Stomach (tissue), 9 donors: ENCODE results near the gene CTRB1. TPM values are rescaled to one million over a fixed set of nuclear protein-coding genes. Genes with fewer than 3 reads are reported as not detected.
"Not testable (repeated sequence)": the region's sequence is repeated elsewhere in the genome, so short reads cannot be mapped to it uniquely, and the experiment has no call there.

Experiments used
- DNase-seq, 2 donors: peaks; one replicate each; pipeline versions ENCODE4 v3.0.0 to v3.0.0-alpha.2; 2013 to 2019
- H3K27ac ChIP-seq, 5 donors: fragments of 200-600 bp in 4 of 5; sonication (generic) in 4 of 5; one replicate each; pipeline ENCODE4 v1.5.1; 2013 to 2019; ENCODE audit warnings: mild to moderate bottlenecking in 1 of 5, moderate library complexity in 1 of 5
- H3K27me3 ChIP-seq, 3 donors: fragments of 200-600 bp; sonication (generic); one replicate each; pipeline ENCODE4 v1.5.1; 2017 to 2019; ENCODE audit warnings: mixed run types in 1 of 3
- H3K36me3 ChIP-seq, 4 donors: fragments of 200-600 bp; sonication (generic); 1 replicate in 3 of 4; 2 replicates in 1 of 4; pipeline ENCODE4 v1.5.1; 2016 to 2019
- H3K4me1 ChIP-seq, 4 donors: fragments of 200-600 bp; sonication (generic); one replicate each; pipeline ENCODE4 v1.5.1; 2016 to 2019
- H3K4me3 ChIP-seq, 4 donors: fragments of 200-600 bp; sonication (generic) in 3 of 4; one replicate each; pipeline ENCODE4 v1.5.1; 2016 to 2019; ENCODE audit warnings: mild to moderate bottlenecking in 1 of 4
- H3K9me3 ChIP-seq, 4 donors: fragments of 200-600 bp; sonication (generic); one replicate each; pipeline ENCODE4 v1.5.1; 2016 to 2019
- EP300 ChIP-seq: sonication (generic); formaldehyde crosslinking; IDR thresholded peaks from one replicate; pipeline ENCODE4 v1.6.1; 2017; ENCODE audit warnings: antibody characterized with exemption
- POLR2A ChIP-seq, 4 donors: fragments of 450-650 bp; IDR thresholded peaks; one replicate each; pipeline ENCODE4 v1.6.1; 2016; ENCODE audit warnings: antibody characterized with exemption in 4 of 4, control low read depth in 2 of 4, mild to moderate bottlenecking in 1 of 4, moderate library complexity in 1 of 4
- POLR2AphosphoS5 ChIP-seq, 3 donors: sonication (generic); formaldehyde crosslinking; IDR thresholded peaks; one replicate each; pipeline ENCODE4 v1.6.1; 2016; ENCODE audit warnings: antibody characterized with exemption in 3 of 3
- WGBS, 5 donors: extraction: QIAGEN DNeasy Blood & Tissue Kit in 3 of 5; methylation state at CpG; one replicate each; pipeline versions ENCODE4 v1.1.5 to v1.1.7; 2013 to 2018; 5-methylcytosine and 5-hydroxymethylcytosine counted together
- intact Hi-C: fragments of 100-400 bp; cut with DNase I; formaldehyde crosslinking; loops from one replicate; pipeline ENCODE4 v1.15.1; 2023; ENCODE audit warnings: low total_unique reads
- polyA plus RNA-seq, 3 donors: library from polyadenylated mRNA; stranded (reverse); fragments of 200-250 nt; gene quantifications; one replicate each; pipeline ENCODE4 v1.2.3, GENCODE V29; 2013
- total RNA-seq, 5 donors: library from RNA; depleted of rRNA; stranded (reverse); fragments of >200 nt; gene quantifications; one replicate each; pipeline versions ENCODE4 v1.1.0 to v1.2.3, GENCODE V29; 2014 to 2016
- TF ChIP-seq, protein P1 (sequence below), 7 experiments: fragments of 450-650 bp in 4 of 7; fragments of 200-600 bp in 3 of 7; sonication (generic) in 3 of 7; IDR thresholded peaks; one replicate each; pipeline ENCODE4 v1.5.1; 2016 to 2019; ENCODE audit warnings: antibody characterized with exemption in 7 of 7, control low read depth in 2 of 7, mild to moderate bottlenecking in 1 of 7
- donor health status: healthy with polysubstance abuse.
- donor health status: Bipolar disorder and iron deficiency.
- donor health status: healthy.

Gene CTRB1
- total and polyA plus RNA-seq, 8 donors, result 2.5 to 35.9 (median 2.9) TPM; not detected in 5

DNA sequence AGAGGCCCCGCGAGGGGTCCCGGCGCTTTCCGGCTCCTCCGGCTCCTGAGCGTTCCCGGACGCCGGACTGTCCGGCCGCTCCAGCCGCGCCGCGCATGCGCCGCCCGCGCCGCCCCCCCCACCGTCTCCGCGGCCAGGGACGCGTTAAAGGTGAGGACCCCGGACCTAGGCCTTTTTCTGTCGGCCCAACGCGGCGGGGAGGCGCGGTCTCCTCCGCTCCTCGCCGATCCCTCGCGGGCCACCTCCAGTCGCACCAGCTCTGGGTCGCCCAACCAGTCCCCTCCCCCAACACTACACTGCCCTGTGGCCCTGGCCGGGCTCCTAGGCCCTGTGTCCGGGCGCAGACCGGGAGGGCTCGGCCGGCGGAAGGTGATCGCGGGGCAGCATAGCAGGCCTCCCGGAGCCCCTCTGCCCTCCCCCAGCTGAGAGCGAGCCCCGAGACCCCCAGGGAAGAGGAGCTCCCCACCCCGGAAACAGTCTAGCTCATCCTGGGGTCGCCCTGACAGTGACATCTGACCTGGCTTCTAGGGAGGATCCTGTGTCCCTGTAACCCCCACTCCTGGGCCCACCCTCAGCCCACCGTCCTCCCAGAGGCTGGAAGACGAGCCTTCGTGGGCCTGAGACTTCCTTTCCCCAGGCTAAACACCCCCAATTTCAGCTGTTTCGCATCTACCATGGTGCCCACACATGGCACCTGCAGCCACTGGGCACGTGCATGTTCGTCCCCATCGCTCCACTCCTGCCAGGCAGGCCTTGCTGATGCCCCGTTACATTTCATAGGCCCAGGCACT lies 47.3 kb downstream of the CTRB1 start:
- H3K27me3 ChIP-seq, result peaks cover 0 to 37% (median 7%) of the 10 kb centered on the region in 3 donors
- peak overlapping the region; percentile 71 to 98 (median 95) for H3K4me3 ChIP-seq
- peaks cover 38 to 64% (median 61%) of the 10 kb centered on the region in 4 donors for H3K4me1 ChIP-seq
- H3K27ac ChIP-seq, result peak overlapping the region; percentile 89 to 96 (median 95)
- no peaks in the 10 kb centered on the region for H3K36me3 ChIP-seq
- intact Hi-C loops, result no loop called here
- TF ChIP-seq POLR2A (IDR thresholded peaks at IDR 0.05) (no peak), POLR2AphosphoS5 (IDR thresholded peaks at IDR 0.05) (peak in 2 of 3 donors; percentile 53), EP300 (no peak)
- TF ChIP-seq, protein P1, sequence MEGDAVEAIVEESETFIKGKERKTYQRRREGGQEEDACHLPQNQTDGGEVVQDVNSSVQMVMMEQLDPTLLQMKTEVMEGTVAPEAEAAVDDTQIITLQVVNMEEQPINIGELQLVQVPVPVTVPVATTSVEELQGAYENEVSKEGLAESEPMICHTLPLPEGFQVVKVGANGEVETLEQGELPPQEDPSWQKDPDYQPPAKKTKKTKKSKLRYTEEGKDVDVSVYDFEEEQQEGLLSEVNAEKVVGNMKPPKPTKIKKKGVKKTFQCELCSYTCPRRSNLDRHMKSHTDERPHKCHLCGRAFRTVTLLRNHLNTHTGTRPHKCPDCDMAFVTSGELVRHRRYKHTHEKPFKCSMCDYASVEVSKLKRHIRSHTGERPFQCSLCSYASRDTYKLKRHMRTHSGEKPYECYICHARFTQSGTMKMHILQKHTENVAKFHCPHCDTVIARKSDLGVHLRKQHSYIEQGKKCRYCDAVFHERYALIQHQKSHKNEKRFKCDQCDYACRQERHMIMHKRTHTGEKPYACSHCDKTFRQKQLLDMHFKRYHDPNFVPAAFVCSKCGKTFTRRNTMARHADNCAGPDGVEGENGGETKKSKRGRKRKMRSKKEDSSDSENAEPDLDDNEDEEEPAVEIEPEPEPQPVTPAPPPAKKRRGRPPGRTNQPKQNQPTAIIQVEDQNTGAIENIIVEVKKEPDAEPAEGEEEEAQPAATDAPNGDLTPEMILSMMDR (IDR thresholded peaks at IDR 0.05), result no peak
- WGBS, 5 donors, result 10 to 40% (median 16%) methylated on average over 18 to 62 of the region's 62 CpGs
- peak; percentile 89 to 92 for DNase-seq
- no peaks in the 10 kb centered on the region for H3K9me3 ChIP-seq

DNA sequence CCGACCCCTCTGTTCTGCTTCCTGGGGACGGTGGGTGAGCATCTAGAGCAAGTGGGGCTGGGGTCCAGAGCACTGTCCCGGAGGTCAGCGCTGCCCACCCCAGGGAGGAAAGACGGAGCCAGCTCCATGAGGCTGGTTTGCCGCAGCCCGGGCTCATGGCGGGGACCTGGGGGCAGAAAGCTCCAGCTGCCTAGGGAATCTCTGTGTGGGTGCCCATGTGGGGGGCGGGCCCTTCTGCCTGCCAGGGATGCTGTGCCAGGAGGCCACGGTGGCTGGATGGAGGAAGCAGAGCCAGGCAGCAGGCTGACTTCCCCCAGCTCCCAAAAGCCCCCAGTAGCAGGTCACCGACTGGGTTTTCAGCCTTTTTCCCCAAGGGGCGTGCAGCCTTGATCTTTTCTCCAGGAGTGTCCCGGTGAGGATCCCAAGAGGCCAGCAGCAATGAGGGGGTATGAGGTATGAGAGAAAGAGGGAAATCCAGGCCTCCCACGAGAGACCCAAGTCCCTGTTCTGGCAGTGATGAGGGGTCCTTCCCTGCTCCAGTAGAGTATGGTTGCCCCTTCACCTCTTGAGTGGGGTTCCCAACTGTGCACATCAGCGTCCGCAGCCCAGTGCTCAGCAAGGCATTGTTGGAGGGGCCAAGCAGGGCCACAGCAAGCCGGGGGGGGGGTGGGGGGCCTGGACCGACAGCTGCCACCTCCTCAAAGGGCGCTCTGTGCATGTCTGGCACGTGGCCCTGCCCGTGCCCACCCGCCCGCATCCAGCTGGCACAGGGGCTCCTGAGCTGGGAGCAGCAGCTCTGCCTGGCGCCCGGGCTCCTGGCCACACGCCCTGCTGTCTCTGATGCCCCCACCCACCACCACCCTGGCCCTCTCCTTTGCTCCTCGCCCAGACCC lies 48.2 kb downstream of the CTRB1 start:
- Histone ChIP-seq H3K4me3 (peak overlapping the region in 1 of 4 donors; percentile 98), H3K36me3 (no peaks in the 10 kb centered on the region), H3K27me3 (peaks cover 0 to 37% (median 7%) of the 10 kb centered on the region in 3 donors), H3K27ac (peak overlapping the region in 3 of 5 donors; percentile 95 to 96 (median 96)), H3K4me1 (peaks cover 34 to 55% (median 52%) of the 10 kb centered on the region in 4 donors), H3K9me3 (no peaks in the 10 kb centered on the region)
- 83 to 86% (median 84%) methylated on average over 14 to 27 of the region's 27 CpGs for WGBS, 5 donors
- TF ChIP-seq, protein P1 (IDR thresholded peaks at IDR 0.05), result no peak
- TF ChIP-seq POLR2AphosphoS5 (IDR thresholded peaks at IDR 0.05), result no peak
- no peak for TF ChIP-seq POLR2A (IDR thresholded peaks at IDR 0.05)
- TF ChIP-seq EP300, result no peak
- intact Hi-C loops, result no loop called here
- peak in 1 of 2 donors; percentile 54 for DNase-seq

DNA sequence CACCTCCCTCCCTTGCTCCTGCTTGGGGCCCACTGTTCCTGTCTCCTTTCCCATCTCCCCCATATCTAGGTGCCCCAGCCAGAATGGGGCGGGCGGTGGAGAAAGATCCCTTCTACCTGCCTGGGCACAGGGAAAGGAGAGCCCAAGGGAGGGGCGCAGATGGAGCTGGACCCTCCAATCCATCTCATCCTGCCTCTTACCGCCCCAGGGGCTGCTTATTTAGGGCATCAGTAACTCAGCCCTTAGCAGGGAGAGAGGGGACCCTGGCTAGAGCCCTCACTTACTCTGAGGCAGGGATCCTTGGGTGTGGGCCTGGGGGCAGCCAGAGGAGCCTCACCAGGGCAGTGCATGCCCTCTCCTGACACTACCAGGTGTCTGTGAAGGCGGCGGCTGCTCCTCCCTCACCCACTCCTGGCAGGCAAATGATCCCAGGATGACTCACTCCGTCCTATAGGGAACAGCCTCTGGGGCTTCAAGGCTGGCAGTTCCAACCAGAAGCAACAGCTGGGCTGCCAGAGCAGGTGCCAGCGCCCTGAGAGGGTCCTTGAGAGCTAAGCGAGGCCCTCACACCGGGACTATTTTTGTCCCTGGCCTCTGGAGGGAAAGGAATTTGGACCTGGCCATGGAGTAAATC lies 49.0 kb downstream of the CTRB1 start:
- peak; percentile 65 to 77 for DNase-seq
- H3K9me3 ChIP-seq, result no peaks in the 10 kb centered on the region
- H3K36me3 ChIP-seq, result no peaks in the 10 kb centered on the region
- TF ChIP-seq POLR2A (IDR thresholded peaks at IDR 0.05) (no peak), EP300 (no peak), POLR2AphosphoS5 (IDR thresholded peaks at IDR 0.05) (peak in 1 of 3 donors; percentile 69)
- TF ChIP-seq, protein P1 (IDR thresholded peaks at IDR 0.05), result no peak
- peaks cover 0 to 37% (median 7%) of the 10 kb centered on the region in 3 donors for H3K27me3 ChIP-seq
- WGBS, 5 donors, result 63 to 71% (median 65%) methylated on average over 8 to 10 of the region's 10 CpGs
- H3K27ac ChIP-seq, result peak overlapping the region in 2 of 5 donors; percentile 35 to 38
- H3K4me1 ChIP-seq, result peaks cover 26 to 47% (median 45%) of the 10 kb centered on the region in 4 donors
- intact Hi-C loops, result no loop called here
- H3K4me3 ChIP-seq, result no peak overlapping the region

DNA sequence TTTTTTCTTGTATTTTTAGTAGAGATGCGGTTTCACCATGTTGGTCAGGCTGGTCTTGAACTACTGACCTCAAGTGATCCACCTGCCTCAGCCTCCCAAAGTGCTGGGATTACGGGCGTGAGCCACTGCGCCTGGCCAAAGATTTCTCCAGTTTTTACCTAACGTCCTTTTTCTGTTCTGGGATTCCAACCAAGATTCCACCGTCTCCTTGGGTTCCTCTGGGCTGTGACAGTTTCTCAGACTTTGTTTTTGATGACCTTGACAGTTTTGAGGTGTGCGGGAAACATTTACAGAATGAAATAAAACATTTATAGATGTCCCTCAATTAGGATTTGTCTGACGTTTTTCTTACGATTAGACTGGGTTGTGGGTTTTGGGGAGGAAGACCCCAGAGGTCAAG lies 50.6 kb downstream of the CTRB1 start:
- H3K9me3 ChIP-seq, H3K4me3 ChIP-seq, DNase-seq, H3K27ac ChIP-seq, H3K36me3 ChIP-seq, intact Hi-C loops: not testable (repeated sequence)
- peaks cover 0 to 32% (median 7%) of the 10 kb centered on the region in 3 donors for H3K27me3 ChIP-seq
- WGBS, 5 donors, result 49 to 91% (median 80%) methylated on average over 9 of the region's 9 CpGs
- peaks cover 10 to 31% (median 28%) of the 10 kb centered on the region in 4 donors for H3K4me1 ChIP-seq
